Measurements from ENCODE around the gene DMRT2. TPM values are rescaled to one million over a fixed set of nuclear protein-coding genes. Genes with fewer than 3 reads are reported as not detected.

The DMRT2 gene
- total and polyA plus RNA-seq, 4 donors = 0.03 TPM; not detected in 3

GRCh38 chr9:1018121-1018520, 32.0 kb upstream of the DMRT2 start:
- no peaks in the 10 kb centered on the region for H3K4me1 ChIP-seq (ENCODE audit: control insufficient read depth in 4 of 4, insufficient read depth in 4 of 4, low read length in 3 of 4)
- no peak overlapping the region for H3K4me3 ChIP-seq (ENCODE audit: low read depth in 1 of 3, low read length in 3 of 3)
- peaks cover 0 to 4% (median under 1%) of the 10 kb centered on the region in 4 donors for H3K27me3 ChIP-seq (ENCODE audit: control insufficient read depth in 4 of 4, insufficient read depth in 4 of 4, low read length in 3 of 4)
- H3K27ac ChIP-seq (ENCODE audit: low read depth in 1 of 2, low read length in 2 of 2) = no peak overlapping the region
- H3K36me3 ChIP-seq (ENCODE audit: control insufficient read depth in 4 of 4, insufficient read depth in 3 of 4, low read depth in 1 of 4, low read length in 3 of 4) = no peaks in the 10 kb centered on the region
- H3K9me3 ChIP-seq (ENCODE audit: control insufficient read depth in 4 of 4, low read length in 3 of 4) = peaks cover under 1 to 3% (median 2%) of the 10 kb centered on the region in 4 donors
- H3K9ac ChIP-seq (ENCODE audit: low read depth in 1 of 2, low read length in 2 of 2) = no peak overlapping the region
- no peak for TF ChIP-seq YY1 (IDR thresholded peaks at IDR 0.05)
- TF ChIP-seq FOXA1 (IDR thresholded peaks at IDR 0.05) = no peak
- no peak for TF ChIP-seq HNF4A (conservative IDR thresholded peaks at IDR 0.05)
- no peak for TF ChIP-seq GABPA (IDR thresholded peaks at IDR 0.05 in 1 of 2, conservative IDR thresholded peaks at IDR 0.05 in 1 of 2)
- peak; percentile 43 for TF ChIP-seq CTCF (IDR thresholded peaks at IDR 0.05; ENCODE audit: low read depth, low read length, missing input control)
- no peak for TF ChIP-seq JUND (IDR thresholded peaks at IDR 0.05)
- TF ChIP-seq TAF1 (conservative IDR thresholded peaks at IDR 0.05) = no peak
- TF ChIP-seq ATF3 (IDR thresholded peaks at IDR 0.05) = no peak
- TF ChIP-seq SP1 (IDR thresholded peaks at IDR 0.05) = no peak
- TF ChIP-seq RAD21 (IDR thresholded peaks at IDR 0.05) = peak; percentile 78 to 80
- TF ChIP-seq FOXA2 (IDR thresholded peaks at IDR 0.05) = no peak
- TF ChIP-seq NR2F2 (IDR thresholded peaks at IDR 0.05) = no peak
- no peak for DNase-seq (ENCODE audit: low spot score)
- 10% methylated on average over 10 of the region's 10 CpGs for WGBS

- Histone ChIP-seq H3K27me3 (ENCODE audit: control insufficient read depth in 4 of 4, insufficient read depth in 4 of 4, low read length in 3 of 4) (peaks cover 0 to 7% (median 1%) of the 10 kb centered on the region in 4 donors), H3K4me3 (ENCODE audit: low read depth in 1 of 3, low read length in 3 of 3) (no peak overlapping the region), H3K27ac (ENCODE audit: low read depth in 1 of 2, low read length in 2 of 2) (no peak overlapping the region), H3K36me3 (ENCODE audit: control insufficient read depth in 4 of 4, insufficient read depth in 3 of 4, low read depth in 1 of 4, low read length in 3 of 4) (no peaks in the 10 kb centered on the region), H3K9ac (ENCODE audit: low read depth in 1 of 2, low read length in 2 of 2) (no peak overlapping the region), H3K4me1 (ENCODE audit: control insufficient read depth in 4 of 4, insufficient read depth in 4 of 4, low read length in 3 of 4) (no peaks in the 10 kb centered on the region), H3K9me3 (ENCODE audit: control insufficient read depth in 4 of 4, low read length in 3 of 4) (peaks cover 2 to 8% (median 5%) of the 10 kb centered on the region in 4 donors)
- TF ChIP-seq HNF4A (conservative IDR thresholded peaks at IDR 0.05) = no peak
- TF ChIP-seq CTCF (IDR thresholded peaks at IDR 0.05; ENCODE audit: low read depth, low read length, missing input control) = no peak
- no peak for TF ChIP-seq REST (IDR thresholded peaks at IDR 0.05)
- no peak for TF ChIP-seq SP1 (IDR thresholded peaks at IDR 0.05)
- no peak for TF ChIP-seq RAD21 (IDR thresholded peaks at IDR 0.05)
- TF ChIP-seq JUND (IDR thresholded peaks at IDR 0.05) = no peak
- TF ChIP-seq TAF1 (conservative IDR thresholded peaks at IDR 0.05) = no peak
- WGBS = 78% methylated on average over 1 of the region's 1 CpG
- DNase-seq (ENCODE audit: low spot score) = no peak
Observed at GRCh38 chr9:1024112-1024511, 26.0 kb upstream of the DMRT2 start.
